ENCODE measurements around the gene PAPOLA. TPM values are rescaled to one million over a fixed set of nuclear protein-coding genes. Genes with fewer than 3 reads are reported as not detected.

PAPOLA gene
- total RNA-seq, 1 experiment from 2014 or later: 62.4 TPM

DNA sequence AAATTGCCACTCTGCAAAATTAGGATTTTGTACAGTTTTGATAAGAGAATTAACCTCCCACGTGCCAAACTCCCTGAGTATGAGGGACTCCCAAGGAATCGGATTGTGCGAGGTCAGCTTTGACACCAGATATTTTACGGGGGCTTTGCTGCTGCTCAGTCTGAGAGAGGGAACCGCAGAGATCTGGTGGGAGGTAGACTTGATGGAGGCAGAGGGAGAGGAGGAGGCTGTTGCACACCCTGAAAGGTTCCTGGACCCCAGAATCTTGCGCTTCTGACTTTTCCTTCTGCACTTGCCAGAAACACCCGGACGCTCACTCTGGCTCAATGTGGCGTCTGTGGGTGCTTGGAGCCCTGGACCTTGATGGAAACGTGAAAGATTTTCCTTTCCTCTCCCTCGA lies 83.9 kb downstream of the PAPOLA start:
- no peak for DNase-seq (ENCODE audit: low read depth)

DNA sequence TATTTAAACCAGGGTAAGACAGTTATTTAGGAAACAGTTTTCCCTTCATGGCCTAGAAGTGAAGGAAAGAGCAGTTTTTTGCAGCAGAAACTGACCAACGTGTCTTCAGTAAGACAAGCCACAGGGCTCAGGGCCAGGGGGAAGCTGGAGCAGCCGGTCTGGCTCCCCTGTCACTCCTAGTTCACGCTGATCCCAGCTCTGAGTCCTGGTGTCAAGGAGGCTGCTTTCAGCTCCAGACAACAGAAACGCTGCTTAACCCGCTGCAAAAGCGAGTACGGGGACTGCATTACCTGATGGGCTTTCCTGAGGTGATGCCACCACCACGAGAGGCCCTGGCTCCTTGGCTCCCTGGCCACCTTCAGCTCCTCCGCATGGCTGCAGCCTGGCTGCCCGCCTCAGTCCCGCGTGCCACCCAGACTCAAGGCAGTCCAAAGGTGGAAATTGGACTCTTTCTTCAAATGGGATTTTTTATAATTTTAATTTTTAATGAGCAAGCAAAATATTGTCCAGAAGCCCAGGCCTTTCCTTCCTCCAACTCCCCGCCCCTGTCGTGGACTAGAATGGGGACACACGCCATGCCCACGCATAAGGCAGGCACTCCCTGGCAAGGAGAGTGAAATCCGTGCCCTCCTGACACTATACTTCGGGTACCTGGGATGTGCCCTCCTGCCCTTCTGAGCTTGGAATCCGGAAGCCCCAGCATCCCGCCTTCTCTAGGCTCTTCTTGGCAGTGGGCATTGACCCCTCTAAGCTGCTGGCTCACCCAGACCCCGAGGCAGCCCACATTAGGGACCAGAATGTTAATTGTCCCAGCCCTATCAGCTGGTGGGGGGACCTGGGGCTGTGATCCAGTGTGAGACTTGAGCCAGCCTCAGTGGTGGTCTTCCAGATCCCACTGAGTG lies 85.0 kb downstream of the PAPOLA start:
- DNase-seq (ENCODE audit: low read depth): no peak

DNA sequence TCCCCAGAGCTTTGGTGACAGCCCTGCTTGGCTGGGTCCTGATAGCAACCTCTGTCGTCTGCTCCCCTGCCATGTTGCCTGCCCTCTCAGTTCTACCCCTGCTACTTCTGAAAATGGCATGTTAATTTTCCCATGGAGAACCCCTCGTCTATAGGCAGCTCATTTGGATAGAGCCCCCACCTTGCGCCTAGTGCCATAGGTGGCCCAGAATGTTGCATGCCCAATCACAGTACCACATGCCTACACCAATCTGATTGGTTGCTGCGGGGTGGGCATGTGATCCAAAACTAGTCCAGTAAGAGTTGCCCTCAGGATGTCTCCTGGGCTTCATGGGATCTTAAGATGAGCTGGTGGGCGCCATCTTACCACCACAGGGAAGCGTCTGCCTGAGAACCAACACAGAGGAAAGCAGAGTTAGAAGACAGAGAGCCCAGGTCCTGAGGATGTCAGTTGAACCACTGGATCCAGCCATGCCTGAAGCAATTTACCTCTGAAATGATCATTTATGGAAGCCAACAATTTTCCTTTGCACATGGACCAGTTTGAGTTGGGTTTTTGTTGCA lies 85.7 kb downstream of the PAPOLA start:
- no peak for DNase-seq (ENCODE audit: low read depth)

DNA sequence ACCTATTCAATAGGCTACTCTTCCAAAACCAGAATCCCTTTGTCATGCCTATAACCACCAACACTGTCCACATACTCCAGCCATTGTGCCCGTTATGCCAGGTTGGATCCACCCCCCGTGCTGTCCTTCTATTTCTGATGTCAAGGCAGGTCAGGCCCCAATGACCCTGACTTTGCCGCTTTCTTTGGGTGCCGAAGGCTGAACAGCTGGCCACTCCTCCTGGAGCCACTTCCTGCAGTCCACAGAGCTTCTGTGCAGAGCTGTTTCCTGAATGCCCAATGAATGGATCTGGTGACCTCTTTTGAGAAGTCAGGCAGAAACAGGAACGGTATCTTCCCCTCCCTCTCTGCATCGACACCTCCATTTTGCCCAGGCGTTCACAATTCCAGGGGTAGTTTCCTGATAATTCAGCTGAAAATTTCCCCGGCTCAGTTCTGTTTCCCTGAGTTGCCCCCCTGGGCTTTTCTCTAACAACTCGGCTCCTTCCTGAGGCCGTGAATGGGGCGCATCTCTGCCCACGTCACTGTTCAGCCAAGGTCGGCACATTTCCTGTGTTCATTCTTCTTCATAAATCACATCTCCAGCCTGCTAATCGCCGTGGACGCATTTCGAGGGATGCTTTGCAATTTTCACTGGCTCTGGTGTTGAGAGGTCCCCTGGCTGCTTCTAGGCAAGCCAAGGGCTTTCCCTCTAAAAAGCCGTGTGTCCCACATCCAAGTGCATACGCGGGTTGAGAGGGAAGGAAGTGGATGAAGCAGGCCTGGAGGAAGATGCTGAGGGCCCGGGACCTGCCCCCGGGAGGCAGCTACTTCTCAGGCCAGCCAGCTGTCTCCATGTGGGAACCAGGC lies 86.5 kb downstream of the PAPOLA start:
- no peak for DNase-seq (ENCODE audit: low read depth)

DNA sequence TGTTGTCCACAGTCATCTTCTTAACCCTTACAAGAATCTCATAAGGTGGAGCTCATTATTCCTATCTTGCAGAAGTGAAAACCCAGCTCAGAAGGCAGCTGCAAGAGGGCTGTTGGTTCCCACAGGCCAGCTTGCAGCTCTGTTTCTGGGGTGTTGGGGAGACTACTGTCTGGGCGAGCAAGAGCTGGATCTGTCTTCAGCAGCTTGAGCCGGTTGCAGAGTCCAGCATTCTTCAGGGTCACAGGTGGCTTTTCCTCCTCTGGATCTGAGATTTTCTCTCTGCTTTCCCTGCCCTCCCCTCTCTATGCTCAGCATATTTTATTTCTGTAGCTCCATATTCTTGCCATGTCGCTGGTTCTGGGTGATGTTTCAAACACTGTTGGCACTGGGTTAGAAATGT lies 87.4 kb downstream of the PAPOLA start:
- DNase-seq (ENCODE audit: low read depth): no peak

DNA sequence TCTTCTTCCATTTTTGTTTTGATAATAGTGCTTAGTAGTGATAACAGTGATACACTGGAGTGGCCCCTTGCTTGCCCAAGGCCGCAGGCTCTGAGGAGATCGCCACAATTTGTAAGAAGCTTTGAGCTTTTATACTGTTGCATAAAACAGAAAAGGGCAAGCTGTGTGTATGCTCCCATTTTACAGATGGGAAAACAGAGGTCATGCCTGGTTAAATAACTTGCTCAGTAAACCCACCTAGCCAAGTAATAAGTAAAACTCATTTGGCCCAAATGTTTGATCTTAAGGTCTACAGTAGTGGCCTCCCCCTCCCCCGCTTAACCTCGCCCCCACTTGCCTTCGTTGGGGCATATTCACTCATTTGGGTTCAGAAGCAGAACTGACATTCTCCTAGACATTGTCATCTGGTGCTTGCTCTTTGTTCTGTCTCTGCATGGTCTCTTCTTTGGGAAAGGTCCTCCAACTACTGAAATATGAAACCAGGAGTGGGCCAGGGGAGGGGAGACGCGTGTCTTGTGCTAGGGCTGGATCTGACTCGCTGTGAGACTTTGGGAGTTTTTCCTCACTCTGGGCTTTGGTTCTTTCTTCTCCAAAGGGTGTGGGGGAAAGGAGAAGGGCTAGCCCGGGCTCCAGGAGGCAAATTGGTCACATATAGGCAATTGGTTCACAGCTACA lies 88.1 kb downstream of the PAPOLA start:
- DNase-seq (ENCODE audit: low read depth): no peak

DNA sequence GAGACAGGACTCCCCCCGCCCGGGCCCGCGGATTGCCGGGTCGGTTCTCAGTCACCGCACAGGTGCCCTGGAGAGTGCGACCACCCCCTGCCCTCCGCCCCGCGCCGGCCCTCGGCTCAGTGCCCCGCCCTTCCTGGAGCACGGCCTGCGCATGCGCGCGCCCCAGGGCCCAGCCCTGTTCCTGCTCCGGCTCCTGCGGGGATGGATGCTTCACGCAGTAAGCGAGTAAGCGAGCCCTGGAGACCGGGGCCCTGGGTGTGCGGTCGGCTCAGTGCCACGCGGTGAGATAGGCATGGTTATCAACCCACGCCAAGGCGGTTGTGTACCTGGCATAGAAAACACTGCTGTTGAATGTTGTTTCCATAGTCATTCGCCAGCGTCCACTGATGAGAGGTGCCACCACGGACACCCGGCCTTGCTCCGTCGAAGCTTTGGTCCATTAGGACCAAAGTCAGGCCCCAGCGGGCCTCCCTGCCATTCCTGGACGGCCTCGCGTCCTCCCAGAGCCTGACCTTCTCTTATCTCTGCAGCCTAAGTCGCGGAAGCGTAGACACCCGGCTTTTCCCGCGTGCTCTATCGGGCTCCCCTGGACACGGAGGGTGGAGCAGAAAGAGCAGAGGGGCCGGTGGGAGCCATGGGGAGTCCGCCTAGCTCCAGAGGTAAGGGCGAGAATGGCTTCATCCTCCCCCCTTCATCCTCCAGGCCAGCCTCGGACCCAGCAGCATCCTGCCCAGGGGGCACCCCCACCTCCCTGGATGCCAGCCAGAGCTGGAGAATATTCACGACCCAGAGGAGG lies 90.6 kb downstream of the PAPOLA start:
- no peak for DNase-seq (ENCODE audit: low read depth)

DNA sequence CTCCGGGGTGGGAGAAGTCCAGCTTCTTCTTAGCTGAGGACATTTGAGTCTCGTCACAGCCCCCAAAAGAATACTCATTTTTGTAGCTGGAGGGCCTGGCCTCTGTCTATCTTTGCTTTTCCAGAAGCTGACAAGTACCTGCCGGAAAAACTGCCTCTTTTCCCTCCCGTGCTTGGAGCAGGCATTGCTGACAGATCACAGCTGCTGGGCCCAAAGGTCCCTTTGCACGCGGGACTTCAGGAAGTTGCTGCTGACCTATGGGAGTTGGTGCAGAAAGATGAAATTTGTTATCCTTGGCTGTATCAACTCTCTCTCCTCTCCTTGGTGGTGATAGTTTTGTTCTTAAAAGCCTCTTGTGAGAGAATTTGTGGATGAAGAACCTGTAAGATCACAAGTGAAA lies 92.8 kb downstream of the PAPOLA start:
- DNase-seq (ENCODE audit: low read depth): no peak

DNA sequence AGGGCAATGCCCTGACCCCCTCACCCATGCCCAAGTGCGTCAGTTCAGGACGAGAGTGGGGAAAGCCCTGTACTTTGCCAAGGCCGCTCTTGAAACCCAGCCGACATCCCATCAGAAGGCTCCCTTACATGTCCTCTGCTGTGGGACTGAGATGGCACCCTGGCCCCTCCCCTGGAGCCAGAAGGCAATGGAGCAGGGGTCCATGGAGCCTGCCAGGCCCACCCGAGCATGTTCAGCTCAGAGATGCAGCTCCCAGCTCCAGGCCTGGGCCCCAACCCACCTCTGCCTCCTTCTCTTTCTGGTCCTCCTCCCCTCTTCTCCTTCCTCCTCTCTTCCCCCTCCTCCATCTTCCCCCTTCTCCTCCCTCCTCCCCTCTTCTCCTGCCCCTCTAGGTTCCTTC lies 95.5 kb downstream of the PAPOLA start:
- no peak for DNase-seq (ENCODE audit: low read depth)

DNA sequence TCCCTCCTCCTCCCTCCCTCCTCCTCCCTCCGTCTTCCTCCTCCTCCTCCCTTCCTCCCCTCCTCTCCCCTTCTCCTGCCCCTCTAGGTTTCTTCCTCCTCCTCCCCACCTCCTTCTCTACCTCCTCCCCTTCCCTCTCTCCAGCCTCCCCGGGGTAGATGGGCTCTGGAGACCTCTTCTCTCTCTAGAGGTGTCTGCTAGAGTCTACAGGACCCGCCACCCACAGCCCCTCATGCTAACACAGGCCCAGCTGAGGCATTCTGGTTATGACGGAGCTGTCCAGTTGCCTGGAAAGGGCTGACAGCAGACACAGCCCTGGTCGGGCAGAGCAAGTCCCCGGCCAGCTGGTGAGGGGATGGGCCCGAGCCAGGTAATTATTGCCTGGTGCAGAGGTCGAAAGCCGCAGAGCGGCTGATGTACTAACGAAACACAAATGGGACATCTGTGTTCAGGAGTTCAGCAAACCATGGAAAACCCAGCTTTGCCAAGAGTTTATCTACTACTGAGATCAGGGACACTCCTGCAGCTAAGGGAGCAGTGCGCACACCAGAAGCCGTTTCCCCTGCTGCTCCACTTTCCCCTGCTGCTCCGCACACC lies 96.2 kb downstream of the PAPOLA start:
- DNase-seq (ENCODE audit: low read depth): no peak

DNA sequence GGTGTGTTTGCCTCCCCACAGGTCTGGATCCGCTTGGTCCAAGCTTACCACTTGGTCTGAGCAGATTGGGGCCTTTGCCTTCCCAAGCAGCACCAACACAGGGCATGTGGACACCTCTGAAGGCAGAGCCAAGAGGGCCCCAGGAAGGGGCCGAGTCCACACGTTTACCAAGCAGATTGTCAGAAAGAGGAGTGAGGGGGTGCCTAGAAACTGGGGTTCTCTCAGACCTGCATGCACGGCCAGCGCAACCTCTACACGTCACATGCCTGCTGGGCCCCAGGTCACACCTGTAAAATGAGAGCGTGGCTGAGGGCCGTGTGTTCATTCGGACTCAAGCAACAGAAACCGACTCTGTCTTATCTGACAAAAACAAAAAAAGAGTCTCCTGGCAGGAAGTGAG lies 96.9 kb downstream of the PAPOLA start:
- DNase-seq (ENCODE audit: low read depth): no peak

DNA sequence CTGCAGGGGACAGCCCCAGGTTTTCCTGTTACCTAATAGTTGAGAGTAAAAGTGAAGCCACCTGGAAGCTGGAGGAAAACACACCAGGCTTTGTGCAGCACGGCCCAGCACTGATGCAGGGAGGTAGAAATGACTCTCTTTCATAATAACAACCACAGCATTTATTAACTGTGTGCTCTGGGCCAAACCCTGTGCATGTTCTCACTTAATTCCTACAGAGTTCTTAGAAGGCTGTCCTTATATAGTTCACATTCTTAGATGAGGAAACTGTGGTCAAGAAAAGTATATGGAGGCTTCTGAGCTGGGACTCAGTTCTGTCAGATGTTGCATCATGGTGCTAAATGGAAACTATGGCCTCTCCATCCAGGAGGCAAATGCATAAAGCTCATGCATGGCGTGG lies 100.0 kb downstream of the PAPOLA start:
- DNase-seq (ENCODE audit: low read depth): no peak

DNA sequence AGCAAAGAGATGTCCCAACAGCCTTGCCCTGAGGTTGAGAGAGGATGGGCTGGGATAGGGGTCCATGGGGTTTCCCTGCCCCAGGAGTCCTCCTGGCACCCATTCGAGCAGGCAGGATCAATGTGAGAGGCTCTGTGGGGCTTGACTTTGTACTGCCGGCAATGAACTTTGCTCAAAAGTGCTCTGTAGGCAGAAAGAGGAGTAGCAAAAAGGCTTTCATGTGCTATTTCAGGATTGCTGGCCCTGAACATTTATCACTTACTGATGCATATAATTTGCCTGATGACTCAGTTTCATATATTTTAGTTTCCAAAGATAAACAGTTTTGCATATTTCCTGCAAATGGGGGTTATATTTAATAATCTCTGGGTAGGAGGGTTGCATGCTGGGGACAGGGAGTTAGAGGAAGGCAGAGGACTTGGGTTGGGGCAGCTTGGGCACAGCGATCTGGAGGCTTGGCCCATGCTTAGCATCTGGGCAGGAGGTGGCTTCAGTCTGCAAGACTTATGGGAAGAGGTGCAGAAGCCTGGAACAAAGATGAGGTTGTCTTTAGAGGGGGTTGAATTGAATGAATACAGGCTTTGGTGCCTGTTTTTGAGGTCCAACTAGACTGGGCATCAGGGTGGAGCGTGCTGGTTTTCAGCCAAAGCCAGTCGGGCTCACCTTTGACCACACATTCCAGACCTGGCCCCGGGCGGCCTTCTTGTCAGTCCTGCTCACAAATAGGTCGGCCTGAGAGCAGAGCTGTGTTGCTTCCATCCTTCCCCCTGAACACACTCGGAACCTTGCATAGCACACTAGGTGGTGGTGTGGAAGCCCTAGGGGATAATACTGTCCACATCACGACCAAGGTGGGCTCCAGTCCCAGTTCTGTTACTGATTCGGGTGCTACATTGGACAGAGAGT lies 101.4 kb downstream of the PAPOLA start:
- no peak for DNase-seq (ENCODE audit: low read depth)

DNA sequence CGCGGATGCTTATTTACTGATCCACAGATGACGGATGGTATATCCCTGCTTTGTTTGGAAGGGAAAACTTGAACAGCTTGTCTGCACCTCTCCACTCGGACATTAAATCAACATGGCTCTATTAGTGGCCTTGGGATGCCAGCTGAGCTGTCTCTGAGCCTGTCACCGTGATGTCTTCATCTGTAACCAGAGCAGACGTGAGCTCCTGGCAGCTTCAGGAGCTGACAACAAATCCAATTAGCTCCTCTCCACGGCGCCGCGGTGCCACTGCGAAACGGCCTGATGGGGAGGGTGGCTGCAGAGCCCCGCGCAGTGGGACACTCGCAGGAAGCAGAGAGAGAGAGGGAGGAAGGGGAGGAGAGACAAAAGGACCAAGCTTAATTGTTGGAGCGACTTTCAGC lies 112.3 kb downstream of the PAPOLA start:
- DNase-seq (ENCODE audit: low read depth): no peak

DNA sequence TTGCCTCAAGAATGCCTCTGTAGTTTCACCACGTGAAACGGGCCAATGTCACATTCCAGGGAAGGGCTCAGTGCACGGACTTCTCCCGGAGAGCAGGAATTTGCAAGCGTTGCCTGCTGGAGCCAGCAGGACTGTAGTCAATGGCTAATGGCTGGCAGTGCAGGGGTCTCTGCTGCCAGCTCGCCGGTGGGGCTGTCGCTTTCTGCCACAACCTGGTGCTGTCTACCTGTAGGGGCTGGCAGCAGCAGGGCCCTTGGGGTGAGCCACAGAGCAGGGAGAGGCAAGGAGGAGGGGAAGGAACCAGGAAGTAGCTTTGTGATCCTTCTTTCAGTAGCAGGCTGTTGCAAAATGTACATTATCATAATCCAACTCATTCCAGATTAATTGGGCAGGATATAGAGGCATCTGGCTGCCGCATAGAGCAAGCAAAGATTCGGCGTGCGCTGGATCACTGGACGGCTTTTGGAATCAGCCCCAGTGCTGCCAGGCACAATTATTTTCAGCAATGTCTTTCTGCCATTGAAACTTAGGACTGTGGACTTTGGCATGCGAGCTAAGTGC lies 114.1 kb downstream of the PAPOLA start:
- DNase-seq (ENCODE audit: low read depth): no peak
